Subcutaneous abdominal adipose tissue (tissue), 5 donors: ENCODE data around the gene RAD21L1.

Experiments used
- H3K27ac ChIP-seq: one replicate; pipeline ENCODE4 v1.7.0; 2013; ENCODE audit warnings: low read depth, mild to moderate bottlenecking, inconsistent platforms, low read length, moderate library complexity
- H3K27me3 ChIP-seq, 5 donors: one replicate each; pipeline ENCODE4 v1.7.0; 2013; ENCODE audit warnings: low read length in 5 of 5, inconsistent platforms in 1 of 5; ENCODE audit not compliant: control insufficient read depth in 5 of 5, insufficient read depth in 4 of 5
- H3K36me3 ChIP-seq, 5 donors: one replicate each; pipeline ENCODE4 v1.7.0; 2013; ENCODE audit warnings: low read length in 5 of 5; ENCODE audit not compliant: control insufficient read depth in 5 of 5, insufficient read depth in 5 of 5
- H3K4me1 ChIP-seq, 5 donors: one replicate each; pipeline ENCODE4 v1.7.0; 2013; ENCODE audit warnings: low read length in 5 of 5, mild to moderate bottlenecking in 3 of 5, moderate library complexity in 1 of 5; ENCODE audit not compliant: control insufficient read depth in 5 of 5, insufficient read depth in 5 of 5
- H3K4me3 ChIP-seq, 5 donors: one replicate each; pipeline ENCODE4 v1.7.0; 2013; ENCODE audit warnings: low read length in 5 of 5, low read depth in 1 of 5
- H3K9ac ChIP-seq, 5 donors: one replicate each; pipeline ENCODE4 v1.7.0; 2013; ENCODE audit warnings: low read length in 5 of 5, mild to moderate bottlenecking in 4 of 5, moderate library complexity in 3 of 5
- H3K9me3 ChIP-seq, 5 donors: one replicate each; pipeline ENCODE4 v1.7.0; 2013; ENCODE audit warnings: low read length in 5 of 5; ENCODE audit not compliant: control insufficient read depth in 5 of 5
- donor health status: healthy.
- donor health status: healthy.
- donor health status: healthy.
- donor health status: healthy.
- donor health status: healthy.

The RAD21L1 gene

GRCh38 chr20:1206366-1207148, 19.3 kb upstream of the RAD21L1 start:
- Histone ChIP-seq H3K36me3 (no peaks in the 10 kb centered on the region), H3K27ac (no peak overlapping the region), H3K9me3 (no peaks in the 10 kb centered on the region), H3K27me3 (peaks cover 0 to 2% (median 0%) of the 10 kb centered on the region in 5 donors), H3K9ac (no peak overlapping the region), H3K4me3 (peak overlapping the region in 2 of 5 donors; percentile 10 to 29), H3K4me1 (peaks cover 0 to 10% (median 3%) of the 10 kb centered on the region in 5 donors)

GRCh38 chr20:1207293-1207878, 18.5 kb upstream of the RAD21L1 start:
- Histone ChIP-seq H3K9me3 (no peaks in the 10 kb centered on the region), H3K4me1 (peaks cover 0 to 10% (median 3%) of the 10 kb centered on the region in 5 donors), H3K36me3 (no peaks in the 10 kb centered on the region), H3K27ac (no peak overlapping the region), H3K4me3 (no peak overlapping the region), H3K9ac (no peak overlapping the region), H3K27me3 (peaks cover 0 to 6% (median 2%) of the 10 kb centered on the region in 5 donors)

GRCh38 chr20:1209447-1210387, 16.1 kb upstream of the RAD21L1 start:
- peaks cover 0 to 3% (median 0%) of the 10 kb centered on the region in 5 donors for H3K4me1 ChIP-seq
- H3K36me3 ChIP-seq, result no peaks in the 10 kb centered on the region
- no peaks in the 10 kb centered on the region for H3K9me3 ChIP-seq
- no peak overlapping the region for H3K4me3 ChIP-seq
- no peak overlapping the region for H3K9ac ChIP-seq
- peaks cover 0 to 7% (median 2%) of the 10 kb centered on the region in 5 donors for H3K27me3 ChIP-seq
- no peak overlapping the region for H3K27ac ChIP-seq

- Histone ChIP-seq H3K27ac (no peak overlapping the region), H3K9ac (no peak overlapping the region), H3K36me3 (no peaks in the 10 kb centered on the region), H3K4me1 (peaks cover 0 to 3% (median 0%) of the 10 kb centered on the region in 5 donors), H3K9me3 (no peaks in the 10 kb centered on the region), H3K27me3 (peaks cover 0 to 7% (median 3%) of the 10 kb centered on the region in 5 donors), H3K4me3 (no peak overlapping the region)
These were observed 15.3 kb upstream of the RAD21L1 start for GRCh38 chr20:1210501-1210900.

GRCh38 chr20:1212023-1212422, 13.8 kb upstream of the RAD21L1 start:
- no peak overlapping the region for H3K9ac ChIP-seq
- H3K4me3 ChIP-seq, result no peak overlapping the region
- no peaks in the 10 kb centered on the region for H3K36me3 ChIP-seq
- no peaks in the 10 kb centered on the region for H3K9me3 ChIP-seq
- H3K27me3 ChIP-seq, result peaks cover 0 to 7% (median 3%) of the 10 kb centered on the region in 5 donors
- H3K27ac ChIP-seq, result no peak overlapping the region
- peaks cover 0 to 3% (median 0%) of the 10 kb centered on the region in 5 donors for H3K4me1 ChIP-seq

GRCh38 chr20:1212607-1213396, 13.0 kb upstream of the RAD21L1 start:
- peaks cover 0 to 7% (median 3%) of the 10 kb centered on the region in 5 donors for H3K27me3 ChIP-seq
- H3K4me1 ChIP-seq, result peaks cover 0 to 3% (median 0%) of the 10 kb centered on the region in 5 donors
- H3K36me3 ChIP-seq, result no peaks in the 10 kb centered on the region
- no peak overlapping the region for H3K27ac ChIP-seq
- H3K9me3 ChIP-seq, result no peaks in the 10 kb centered on the region
- no peak overlapping the region for H3K9ac ChIP-seq
- peak overlapping the region in 1 of 5 donors; percentile 17 for H3K4me3 ChIP-seq

- H3K27me3 ChIP-seq, result peaks cover 0 to 7% (median 3%) of the 10 kb centered on the region in 5 donors
These were observed 11.0 kb upstream of the RAD21L1 start for GRCh38 chr20:1214838-1215261.

GRCh38 chr20:1215386-1216170, 10.3 kb upstream of the RAD21L1 start:
- no peak overlapping the region for H3K27ac ChIP-seq
- H3K9me3 ChIP-seq, result no peaks in the 10 kb centered on the region
- no peak overlapping the region for H3K9ac ChIP-seq
- no peak overlapping the region for H3K4me3 ChIP-seq
- H3K36me3 ChIP-seq, result no peaks in the 10 kb centered on the region
- peaks cover 0 to 3% (median 0%) of the 10 kb centered on the region in 5 donors for H3K4me1 ChIP-seq
- H3K27me3 ChIP-seq, result peaks cover 0 to 7% (median 3%) of the 10 kb centered on the region in 5 donors

More at GRCh38 chr20:1214838-1215261, 11.0 kb upstream of the RAD21L1 start:
- no peak overlapping the region for H3K9ac ChIP-seq
- no peaks in the 10 kb centered on the region for H3K9me3 ChIP-seq
- no peak overlapping the region for H3K27ac ChIP-seq
- no peak overlapping the region for H3K4me3 ChIP-seq
- H3K4me1 ChIP-seq, result peaks cover 0 to 3% (median 0%) of the 10 kb centered on the region in 5 donors
- H3K36me3 ChIP-seq, result no peaks in the 10 kb centered on the region
